Thyroid gland (tissue), 4 donors: Measurements from ENCODE around the gene UST.

ENCODE experiments used
- POLR2A ChIP-seq, 2 donors: fragments of 450-650 bp; IDR thresholded peaks; one replicate each; pipeline ENCODE4 v1.6.1; 2017; ENCODE audit warnings: antibody characterized with exemption in 2 of 2, mild to moderate bottlenecking in 2 of 2, moderate library complexity in 1 of 2
- TF ChIP-seq, protein P1 (sequence below), 6 experiments: fragments of 200-600 bp in 3 of 6; fragments of 450-650 bp in 3 of 6; sonication (generic) in 3 of 6; IDR thresholded peaks; one replicate each; pipeline ENCODE4 v1.5.1; 2016 to 2019; ENCODE audit warnings: antibody characterized with exemption in 6 of 6, mild to moderate bottlenecking in 2 of 6, inconsistent platforms in 1 of 6, moderate library complexity in 1 of 6

DNA sequence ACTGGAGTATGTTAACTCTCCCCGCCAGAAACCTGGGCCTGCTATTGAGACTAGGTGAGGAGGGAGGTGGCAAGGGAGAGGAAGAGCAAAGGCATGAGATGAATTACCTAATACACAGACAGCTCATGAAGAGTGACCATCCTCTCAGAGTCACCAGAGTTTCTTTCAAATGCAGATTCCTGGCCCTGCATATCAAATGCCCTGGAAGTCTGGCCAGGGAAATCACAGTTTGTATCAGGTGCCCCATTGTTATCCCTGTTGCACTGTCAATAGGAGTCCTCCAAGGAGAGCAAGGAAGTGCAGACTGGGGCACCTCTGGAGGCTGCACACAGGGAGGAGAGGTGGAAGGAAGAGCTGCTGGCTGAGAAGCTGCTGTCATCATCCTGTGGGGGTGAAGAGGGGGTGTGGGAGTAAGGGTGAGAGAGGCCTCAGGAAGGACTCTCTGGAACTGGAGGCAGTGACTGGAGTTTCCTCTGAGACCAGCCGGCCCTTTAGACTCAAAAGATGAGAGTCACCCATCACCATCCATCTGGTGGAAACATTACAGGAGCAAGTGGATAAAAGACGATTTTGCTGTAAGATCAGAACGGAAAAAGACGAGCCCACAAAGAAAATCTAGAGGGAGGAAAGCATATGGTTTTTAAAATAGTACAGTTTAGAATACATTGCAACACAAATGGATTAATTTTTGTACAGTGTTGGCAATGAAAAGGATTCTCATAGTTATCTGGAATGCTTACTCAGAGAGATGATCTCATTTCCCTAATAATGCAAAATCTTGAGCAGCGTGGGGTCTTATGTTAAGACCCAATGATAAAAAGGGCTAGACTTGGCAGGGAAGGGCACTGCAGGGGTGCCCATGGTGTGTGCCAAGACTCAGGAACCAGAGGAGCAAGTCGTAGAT, 268.1 kb downstream of the UST start:
- TF ChIP-seq, protein P1, sequence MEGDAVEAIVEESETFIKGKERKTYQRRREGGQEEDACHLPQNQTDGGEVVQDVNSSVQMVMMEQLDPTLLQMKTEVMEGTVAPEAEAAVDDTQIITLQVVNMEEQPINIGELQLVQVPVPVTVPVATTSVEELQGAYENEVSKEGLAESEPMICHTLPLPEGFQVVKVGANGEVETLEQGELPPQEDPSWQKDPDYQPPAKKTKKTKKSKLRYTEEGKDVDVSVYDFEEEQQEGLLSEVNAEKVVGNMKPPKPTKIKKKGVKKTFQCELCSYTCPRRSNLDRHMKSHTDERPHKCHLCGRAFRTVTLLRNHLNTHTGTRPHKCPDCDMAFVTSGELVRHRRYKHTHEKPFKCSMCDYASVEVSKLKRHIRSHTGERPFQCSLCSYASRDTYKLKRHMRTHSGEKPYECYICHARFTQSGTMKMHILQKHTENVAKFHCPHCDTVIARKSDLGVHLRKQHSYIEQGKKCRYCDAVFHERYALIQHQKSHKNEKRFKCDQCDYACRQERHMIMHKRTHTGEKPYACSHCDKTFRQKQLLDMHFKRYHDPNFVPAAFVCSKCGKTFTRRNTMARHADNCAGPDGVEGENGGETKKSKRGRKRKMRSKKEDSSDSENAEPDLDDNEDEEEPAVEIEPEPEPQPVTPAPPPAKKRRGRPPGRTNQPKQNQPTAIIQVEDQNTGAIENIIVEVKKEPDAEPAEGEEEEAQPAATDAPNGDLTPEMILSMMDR (IDR thresholded peaks at IDR 0.05), result no peak
- TF ChIP-seq POLR2A (IDR thresholded peaks at IDR 0.05), result no peak
